Measurements from ENCODE around the gene GRID1.

The GRID1 gene

GRCh38 chr10:86064219-86064618 is 302.4 kb downstream of the GRID1 start:
- no peaks in the 10 kb centered on the region for H3K9me3 Mint-ChIP-seq
- H3K36me3 Mint-ChIP-seq (ENCODE audit: low read depth): no peaks in the 10 kb centered on the region
- no peak overlapping the region for H3K27ac Mint-ChIP-seq
- no peak overlapping the region for H3K4me3 Mint-ChIP-seq
- intact Hi-C loops (cut with micrococcal nuclease): no loop called here
- H3K27me3 Mint-ChIP-seq: no peaks in the 10 kb centered on the region
- no peaks in the 10 kb centered on the region for H3K4me1 Mint-ChIP-seq (ENCODE audit: low read depth)

DNA sequence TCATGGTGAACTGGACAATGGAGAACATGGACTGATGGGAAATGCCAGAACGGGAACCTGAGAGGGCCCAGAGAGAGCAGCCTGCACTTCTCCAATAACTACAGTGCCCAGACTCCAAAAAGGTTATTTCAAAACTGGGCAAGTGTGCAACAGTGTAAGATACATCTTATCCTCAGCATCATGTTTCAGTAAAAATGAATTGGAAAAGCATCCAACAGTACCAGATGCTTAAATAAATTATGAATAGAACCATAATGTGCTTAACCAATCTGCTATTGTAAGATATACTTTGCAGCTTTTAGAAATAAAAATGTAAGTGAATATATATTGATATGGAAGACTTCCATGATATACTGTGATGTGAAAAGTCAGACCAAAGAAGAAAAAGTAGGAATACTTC is 303.3 kb downstream of the GRID1 start:
- Mint-ChIP-seq H3K9me3 (no peaks in the 10 kb centered on the region), H3K27ac (no peak overlapping the region), H3K36me3 (ENCODE audit: low read depth) (no peaks in the 10 kb centered on the region), H3K27me3 (peaks cover 2% of the 10 kb centered on the region), H3K4me3 (no peak overlapping the region), H3K4me1 (ENCODE audit: low read depth) (no peaks in the 10 kb centered on the region)
- intact Hi-C loops (cut with micrococcal nuclease): no loop called here

DNA sequence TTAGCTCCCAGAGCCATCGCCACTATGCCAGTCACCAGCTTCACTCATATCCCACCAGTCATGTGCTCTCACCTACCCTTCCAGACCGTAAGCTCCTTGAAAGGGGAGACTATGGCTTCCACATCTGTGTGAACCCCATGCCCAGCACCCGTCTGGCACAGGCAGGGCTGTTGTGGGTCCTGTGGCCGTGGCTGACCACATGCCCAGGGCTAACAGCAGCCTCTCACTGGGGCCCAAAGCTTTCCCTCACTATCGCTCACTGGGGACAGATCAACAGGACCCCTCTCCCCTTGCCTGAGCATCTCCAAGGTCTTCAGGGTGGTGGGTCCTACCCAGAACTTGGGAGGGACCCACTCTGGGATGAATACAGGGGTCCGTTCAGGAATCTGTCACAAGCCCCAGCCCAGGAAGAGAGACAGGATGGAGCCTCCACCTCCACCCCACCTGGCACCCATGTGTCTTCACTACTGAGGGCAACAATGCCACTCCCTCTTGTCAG is 303.9 kb downstream of the GRID1 start:
- intact Hi-C loops (cut with micrococcal nuclease): no loop called here
- Mint-ChIP-seq H3K4me1 (ENCODE audit: low read depth) (no peaks in the 10 kb centered on the region), H3K9me3 (no peaks in the 10 kb centered on the region), H3K27ac (no peak overlapping the region), H3K36me3 (ENCODE audit: low read depth) (no peaks in the 10 kb centered on the region), H3K27me3 (peaks cover 2% of the 10 kb centered on the region), H3K4me3 (no peak overlapping the region)

- Mint-ChIP-seq H3K9me3 (no peaks in the 10 kb centered on the region), H3K36me3 (ENCODE audit: low read depth) (no peaks in the 10 kb centered on the region), H3K4me3 (no peak overlapping the region), H3K27me3 (peaks cover 2% of the 10 kb centered on the region), H3K27ac (no peak overlapping the region), H3K4me1 (ENCODE audit: low read depth) (no peaks in the 10 kb centered on the region)
- intact Hi-C loops (cut with micrococcal nuclease): no loop called here
Observed at GRCh38 chr10:86062198-86062550, 304.4 kb downstream of the GRID1 start.

DNA sequence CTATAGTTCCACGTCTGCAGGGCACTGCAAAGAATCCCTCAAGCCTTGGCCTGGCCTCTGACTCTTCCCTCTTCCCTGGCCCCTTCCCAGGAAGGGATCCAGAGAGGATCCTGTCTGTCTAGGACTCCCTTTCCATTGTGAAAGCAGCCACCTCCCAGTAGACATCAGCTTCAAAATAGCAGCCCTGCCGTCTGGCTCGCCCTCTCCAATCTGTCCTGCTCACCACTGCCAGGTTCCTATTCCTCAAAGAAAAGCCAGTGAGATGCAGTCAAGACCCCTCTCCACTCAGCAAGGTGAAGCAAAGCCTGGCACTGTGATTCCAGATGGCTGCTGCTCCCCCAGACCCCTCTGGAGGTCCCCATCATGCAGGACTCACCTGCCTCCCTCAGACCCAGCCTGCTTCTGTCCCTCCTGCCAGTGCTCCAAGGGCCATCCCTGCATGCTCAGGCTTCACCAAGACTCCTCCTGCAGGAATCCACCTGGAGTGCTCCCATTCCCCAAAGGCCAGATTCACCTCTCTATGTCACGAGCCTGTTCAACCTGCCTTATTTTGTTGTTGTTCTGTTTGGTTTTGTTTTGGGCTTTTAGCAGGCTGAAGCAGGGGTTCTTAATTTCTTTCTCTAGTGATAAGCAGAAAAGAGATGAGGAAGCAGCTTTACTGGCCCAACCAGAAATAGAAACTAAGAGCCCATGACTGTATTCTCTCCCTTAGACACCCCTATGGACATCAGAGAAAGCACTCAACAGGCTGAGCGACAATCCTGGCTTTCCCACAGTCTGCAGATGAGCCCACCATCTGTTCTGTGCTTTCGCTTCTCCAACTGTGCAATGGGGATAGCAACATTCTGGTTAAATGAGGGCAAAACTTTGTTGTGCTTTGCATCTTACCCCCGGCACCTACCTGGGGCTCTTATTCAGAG is 305.1 kb downstream of the GRID1 start:
- H3K36me3 Mint-ChIP-seq (ENCODE audit: low read depth): no peaks in the 10 kb centered on the region
- H3K27ac Mint-ChIP-seq: no peak overlapping the region
- H3K27me3 Mint-ChIP-seq: peaks cover 2% of the 10 kb centered on the region
- no peaks in the 10 kb centered on the region for H3K4me1 Mint-ChIP-seq (ENCODE audit: low read depth)
- intact Hi-C loops (cut with micrococcal nuclease): no loop called here
- H3K9me3 Mint-ChIP-seq: no peaks in the 10 kb centered on the region
- no peak overlapping the region for H3K4me3 Mint-ChIP-seq

DNA sequence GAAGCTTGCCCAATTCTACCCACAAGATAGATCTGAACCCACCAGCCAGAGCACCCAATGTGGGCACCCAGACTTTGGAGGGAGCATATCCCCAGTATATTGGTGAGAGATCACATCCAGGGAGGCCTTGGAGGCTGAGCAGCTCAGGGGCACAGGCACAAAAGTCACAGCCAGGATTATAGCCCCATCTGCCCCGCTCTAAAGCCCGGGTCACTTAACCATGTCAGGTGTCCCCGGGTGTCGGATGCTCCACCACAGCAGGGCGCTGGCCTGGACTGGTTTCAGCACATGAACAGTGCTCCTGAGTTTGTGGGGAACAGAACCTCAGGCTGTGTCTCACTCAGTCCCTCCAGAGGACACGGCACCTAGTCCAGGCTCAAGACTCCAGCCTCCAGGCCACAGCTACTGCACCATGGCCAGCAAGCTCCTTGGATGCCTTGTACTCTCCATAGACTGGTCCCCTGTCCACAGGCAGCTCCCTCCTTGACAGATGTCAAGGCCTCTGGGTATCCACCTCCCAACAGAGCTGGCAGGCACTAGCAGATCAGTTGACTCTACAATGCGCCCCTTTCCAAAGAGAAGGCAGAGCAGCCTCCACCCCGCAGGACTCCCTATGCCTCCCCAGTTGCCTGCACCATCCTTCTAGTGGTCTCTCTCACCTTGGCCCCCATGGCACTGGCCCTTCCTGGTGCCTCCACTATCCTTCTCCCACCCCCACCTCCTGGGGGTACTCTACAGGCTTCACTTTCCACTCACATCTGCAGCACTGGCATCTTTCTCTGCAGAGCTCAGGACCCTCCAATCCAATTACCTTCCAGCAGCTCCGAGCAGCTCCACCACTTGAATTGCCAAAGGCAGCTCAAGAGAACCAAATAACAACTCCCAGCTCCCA is 306.0 kb downstream of the GRID1 start:
- Mint-ChIP-seq H3K27me3 (peaks cover 2% of the 10 kb centered on the region), H3K36me3 (ENCODE audit: low read depth) (no peaks in the 10 kb centered on the region), H3K9me3 (no peaks in the 10 kb centered on the region), H3K4me3 (no peak overlapping the region), H3K4me1 (ENCODE audit: low read depth) (no peaks in the 10 kb centered on the region), H3K27ac (no peak overlapping the region)
- intact Hi-C loops (cut with micrococcal nuclease): no loop called here

DNA sequence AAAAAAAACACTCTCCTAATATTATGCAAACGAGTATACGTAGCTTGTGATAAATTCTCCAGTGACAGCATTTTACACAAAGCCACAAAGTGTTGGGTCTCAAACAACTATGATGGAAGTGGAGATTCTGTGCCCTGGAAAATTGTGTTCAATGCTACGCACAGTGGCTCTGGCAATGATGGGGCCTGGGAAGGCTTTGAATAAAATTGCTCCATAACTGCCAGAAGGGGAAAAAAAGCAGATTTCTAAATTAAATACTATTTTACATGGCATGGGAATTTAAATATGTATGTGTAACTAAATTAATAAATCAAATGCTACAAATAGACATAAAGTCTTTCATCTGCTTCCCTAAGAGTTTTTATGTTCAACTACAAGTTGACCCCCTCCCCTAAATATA is 306.7 kb downstream of the GRID1 start:
- H3K4me3 Mint-ChIP-seq: no peak overlapping the region
- intact Hi-C loops (cut with micrococcal nuclease): no loop called here
- no peaks in the 10 kb centered on the region for H3K4me1 Mint-ChIP-seq (ENCODE audit: low read depth)

DNA sequence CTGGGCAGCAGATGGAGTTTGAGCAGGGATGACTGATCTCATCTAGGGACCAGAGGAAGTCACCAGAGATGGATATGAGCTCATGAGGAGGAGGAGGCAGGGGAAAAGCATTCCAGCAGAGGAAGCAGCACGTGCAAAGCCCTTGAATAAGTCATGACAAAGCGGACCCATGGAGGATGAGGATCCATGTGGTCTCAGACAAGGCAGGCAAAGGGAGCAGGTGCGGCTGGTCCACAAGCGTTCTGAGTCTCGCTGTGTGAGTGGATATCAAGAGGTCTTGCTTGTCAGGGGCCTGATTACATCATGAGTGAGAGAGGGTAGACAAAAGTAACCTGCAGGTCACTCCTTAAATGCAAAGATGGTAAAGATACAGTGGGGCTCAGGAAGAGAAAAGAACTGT is 307.6 kb downstream of the GRID1 start:
- Mint-ChIP-seq H3K4me3 (no peak overlapping the region), H3K4me1 (ENCODE audit: low read depth) (no peaks in the 10 kb centered on the region), H3K27ac (no peak overlapping the region), H3K36me3 (ENCODE audit: low read depth) (no peaks in the 10 kb centered on the region), H3K27me3 (peaks cover 2% of the 10 kb centered on the region), H3K9me3 (no peaks in the 10 kb centered on the region)
- intact Hi-C loops (cut with micrococcal nuclease): no loop called here

More for the DNA sequence above, 306.7 kb downstream of the GRID1 start:
- Mint-ChIP-seq H3K9me3 (no peaks in the 10 kb centered on the region), H3K27me3 (peaks cover 2% of the 10 kb centered on the region), H3K36me3 (ENCODE audit: low read depth) (no peaks in the 10 kb centered on the region), H3K27ac (no peak overlapping the region)

DNA sequence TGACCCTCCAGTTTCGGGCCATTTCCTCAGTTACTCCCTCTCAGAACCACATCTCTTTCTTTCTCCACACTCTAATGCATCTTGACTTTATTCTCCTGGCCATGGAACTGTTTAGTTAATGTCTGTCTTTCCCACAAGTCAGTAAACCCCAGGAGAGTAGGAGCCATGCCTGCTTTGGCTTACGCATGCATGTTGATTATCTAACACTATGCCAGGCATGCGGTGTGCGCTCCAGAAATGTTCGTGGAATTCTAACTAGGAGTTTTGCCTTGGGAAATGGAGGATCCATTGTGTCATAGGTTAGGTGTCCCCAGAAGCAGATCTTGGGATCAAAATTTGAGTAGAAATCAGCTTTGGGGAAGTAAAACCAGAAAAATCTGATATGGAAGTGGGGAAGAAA is 308.9 kb downstream of the GRID1 start:
- Mint-ChIP-seq H3K9me3 (no peaks in the 10 kb centered on the region), H3K4me1 (ENCODE audit: low read depth) (no peaks in the 10 kb centered on the region), H3K4me3 (no peak overlapping the region), H3K27me3 (peaks cover 2% of the 10 kb centered on the region), H3K36me3 (ENCODE audit: low read depth) (no peaks in the 10 kb centered on the region), H3K27ac (no peak overlapping the region)
- intact Hi-C loops (cut with micrococcal nuclease): no loop called here

DNA sequence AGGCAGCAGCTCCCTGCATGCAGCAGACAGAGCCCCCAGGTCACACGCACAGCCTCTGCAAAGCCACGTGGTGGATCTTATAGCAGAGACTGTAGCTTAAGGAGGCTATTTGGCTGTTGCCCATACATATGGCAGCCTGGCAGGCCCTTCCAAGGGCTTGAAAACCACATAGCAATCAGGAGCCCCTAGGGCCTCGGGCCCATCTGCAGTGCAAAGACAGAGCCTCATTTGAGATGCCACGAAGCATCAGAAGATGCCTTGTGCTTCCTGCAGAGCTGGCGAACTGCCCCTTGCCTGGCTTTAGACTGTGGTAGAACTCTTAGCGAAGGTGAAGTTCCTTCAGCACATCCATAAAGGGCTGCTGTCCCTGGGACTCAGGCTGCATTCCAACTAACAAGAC is 309.9 kb downstream of the GRID1 start:
- Mint-ChIP-seq H3K36me3 (ENCODE audit: low read depth) (no peaks in the 10 kb centered on the region), H3K27ac (no peak overlapping the region)
- intact Hi-C loops (cut with micrococcal nuclease): no loop called here

DNA sequence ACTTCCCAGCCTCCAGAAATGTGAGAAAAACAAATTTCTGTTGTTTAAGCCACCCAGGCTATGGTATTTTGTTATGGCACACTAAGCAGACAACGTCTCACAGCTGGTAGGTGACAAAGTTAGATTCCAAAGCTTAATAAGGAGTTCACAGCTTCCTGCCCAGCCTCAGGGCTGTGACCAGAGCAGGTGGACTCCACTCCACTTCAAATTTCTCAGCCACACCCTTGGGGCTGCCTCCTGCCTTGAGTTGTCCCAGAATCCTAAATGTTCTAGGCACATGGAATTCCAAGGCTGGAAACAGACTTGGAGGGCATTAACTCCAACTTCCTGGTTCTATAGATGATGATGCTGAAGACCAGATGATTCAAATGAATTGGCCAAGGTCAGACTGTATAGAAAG is 310.7 kb downstream of the GRID1 start:
- no peaks in the 10 kb centered on the region for H3K9me3 Mint-ChIP-seq
- peaks cover 2% of the 10 kb centered on the region for H3K27me3 Mint-ChIP-seq
- no peaks in the 10 kb centered on the region for H3K4me1 Mint-ChIP-seq (ENCODE audit: low read depth)
- H3K4me3 Mint-ChIP-seq: no peak overlapping the region
- no peak overlapping the region for H3K27ac Mint-ChIP-seq
- H3K36me3 Mint-ChIP-seq (ENCODE audit: low read depth): no peaks in the 10 kb centered on the region
- intact Hi-C loops (cut with micrococcal nuclease): no loop called here

More for the DNA sequence above, 309.9 kb downstream of the GRID1 start:
- Mint-ChIP-seq H3K4me3 (no peak overlapping the region), H3K9me3 (no peaks in the 10 kb centered on the region), H3K4me1 (ENCODE audit: low read depth) (no peaks in the 10 kb centered on the region), H3K27me3 (peaks cover 2% of the 10 kb centered on the region)

DNA sequence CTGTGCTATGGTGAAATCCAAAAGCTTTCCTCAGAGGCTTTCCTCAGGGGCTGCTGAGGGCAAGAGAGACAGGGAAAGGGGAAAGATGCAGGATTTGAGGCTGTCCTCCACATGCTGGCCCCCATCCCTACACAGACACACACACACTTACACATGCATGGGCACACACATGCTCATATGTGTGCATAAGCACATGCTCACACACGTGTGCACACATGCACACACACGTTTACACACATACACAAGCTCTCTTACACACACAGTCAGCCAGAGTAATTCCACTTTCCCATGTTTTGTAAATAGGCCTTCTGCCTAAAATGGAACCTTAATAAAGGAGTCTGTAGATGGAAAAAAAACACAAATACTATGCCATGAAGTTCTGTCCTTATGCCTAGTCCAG is 312.9 kb downstream of the GRID1 start:
- Mint-ChIP-seq H3K9me3 (no peaks in the 10 kb centered on the region), H3K27me3 (no peaks in the 10 kb centered on the region), H3K27ac (no peak overlapping the region), H3K4me1 (ENCODE audit: low read depth) (no peaks in the 10 kb centered on the region), H3K4me3 (no peak overlapping the region), H3K36me3 (ENCODE audit: low read depth) (no peaks in the 10 kb centered on the region)
- intact Hi-C loops (cut with micrococcal nuclease): no loop called here

- Mint-ChIP-seq H3K4me3 (no peak overlapping the region), H3K36me3 (ENCODE audit: low read depth) (no peaks in the 10 kb centered on the region), H3K27me3 (no peaks in the 10 kb centered on the region), H3K9me3 (no peaks in the 10 kb centered on the region), H3K4me1 (ENCODE audit: low read depth) (no peaks in the 10 kb centered on the region), H3K27ac (no peak overlapping the region)
- intact Hi-C loops (cut with micrococcal nuclease): no loop called here
Observed at GRCh38 chr10:86051586-86051985, 315.0 kb downstream of the GRID1 start.

GRCh38 chr10:86049442-86049841 is 317.2 kb downstream of the GRID1 start:
- intact Hi-C loops (cut with micrococcal nuclease): no loop called here

More at GRCh38 chr10:86049442-86049841, 317.2 kb downstream of the GRID1 start:
- H3K36me3 Mint-ChIP-seq (ENCODE audit: low read depth): no peaks in the 10 kb centered on the region
- H3K27ac Mint-ChIP-seq: no peak overlapping the region
- no peak overlapping the region for H3K4me3 Mint-ChIP-seq
- no peaks in the 10 kb centered on the region for H3K9me3 Mint-ChIP-seq
- peaks cover 1% of the 10 kb centered on the region for H3K27me3 Mint-ChIP-seq
- no peaks in the 10 kb centered on the region for H3K4me1 Mint-ChIP-seq (ENCODE audit: low read depth)

Measured in dendritic cell treated with granulocyte-macrophage colony-stimulating factor and Interleukin-4, amounts not matched to agents 40 ng/mL and 50 ng/mL, for 4 days (primary cell).